NCI-H748 treated with DMSO at 0.1 percent for 48 hours (cell line): ENCODE measurements around the gene LYL1.

ENCODE experiments used
- DNase-seq: peaks from one replicate; lab custom pipeline; 2025; lab: John Stamatoyannopoulos, UW

LYL1 gene

GRCh38 chr19:13055213-13056051 lies 47.2 kb downstream of the LYL1 start:
- DNase-seq: no peak

- DNase-seq: no peak
Measured at GRCh38 chr19:13054626-13055212, 47.9 kb downstream of the LYL1 start.

DNA sequence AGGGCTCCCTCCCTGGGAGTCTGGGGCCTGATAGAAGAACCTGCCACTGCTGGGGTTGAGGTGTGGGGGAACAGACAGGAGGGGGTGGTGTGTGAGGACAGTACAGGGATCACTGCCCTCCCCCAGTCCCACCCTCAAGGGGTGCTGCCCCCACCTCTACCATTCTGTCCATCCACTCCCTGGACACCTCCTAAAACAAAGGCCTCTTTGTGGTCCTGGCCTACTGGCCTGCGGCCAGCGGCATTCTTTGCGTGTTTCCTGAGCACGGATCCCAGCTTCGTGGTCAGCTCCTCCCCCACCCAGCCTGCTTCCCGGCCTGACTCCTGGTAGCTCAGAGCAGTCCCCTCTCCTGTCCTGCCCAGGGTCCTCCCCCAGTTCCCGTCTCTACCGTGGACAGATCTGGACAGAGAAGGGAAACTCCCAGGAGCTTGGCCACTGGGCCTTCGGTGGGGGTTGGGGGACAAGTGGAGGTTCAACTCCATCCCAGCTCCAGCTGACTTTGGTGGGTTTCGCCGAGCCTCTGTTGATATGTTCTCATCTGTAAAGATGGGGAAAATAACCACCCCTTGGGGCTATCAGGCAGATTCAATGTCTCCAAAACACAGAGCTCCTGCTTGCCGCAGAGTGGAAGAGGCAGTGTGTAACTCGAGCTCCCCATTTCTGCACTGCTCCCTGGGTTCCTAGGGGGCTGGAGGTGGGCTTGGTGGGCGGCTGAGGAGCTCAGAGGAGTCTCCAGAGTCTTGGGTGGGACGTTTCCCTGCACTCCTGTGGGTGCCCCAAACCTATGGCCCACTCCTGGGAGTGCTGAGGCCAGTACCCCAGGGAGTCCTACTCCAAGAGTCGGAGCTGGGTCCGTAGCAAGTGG lies 48.7 kb downstream of the LYL1 start:
- DNase-seq: no peak

- DNase-seq: no peak
Measured at GRCh38 chr19:13053238-13053637, 49.4 kb downstream of the LYL1 start.

DNA sequence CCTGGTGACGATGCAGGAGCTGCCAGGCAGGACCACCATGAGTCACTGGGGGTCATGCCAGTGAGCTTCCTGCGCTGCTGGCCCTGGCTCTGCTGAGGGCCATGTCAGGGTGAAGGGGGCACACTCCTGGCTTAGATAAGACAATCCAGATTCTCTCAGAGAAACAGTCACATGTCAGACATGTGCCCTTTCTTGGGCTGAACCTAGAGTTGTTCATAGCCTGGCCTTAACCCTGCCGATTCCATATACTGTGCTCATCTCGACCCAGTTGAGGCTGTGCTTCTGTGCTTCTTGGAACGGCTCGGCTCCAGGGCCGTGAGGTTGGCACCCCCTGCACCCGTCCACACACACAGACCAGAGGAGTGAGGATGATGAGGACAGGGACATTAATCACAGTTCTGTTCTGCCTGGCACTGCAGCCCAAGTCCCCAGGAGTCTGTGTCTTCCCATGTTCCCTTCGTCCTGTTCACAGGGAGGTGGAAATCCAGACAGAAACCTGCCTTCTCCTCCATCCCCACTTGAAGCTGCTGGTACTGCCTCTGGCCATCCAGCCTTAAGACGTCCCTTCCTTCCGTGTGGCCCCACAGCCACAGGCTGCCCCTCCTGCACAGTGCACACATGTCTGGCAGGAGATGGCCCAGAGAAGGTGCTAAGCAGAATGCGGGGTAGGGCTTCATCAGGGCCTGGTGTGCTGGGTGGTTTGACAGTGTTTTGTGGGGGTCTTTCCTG lies 50.0 kb downstream of the LYL1 start:
- no peak for DNase-seq

GRCh38 chr19:13051557-13052165 lies 51.0 kb downstream of the LYL1 start:
- DNase-seq: peak; percentile 13

- DNase-seq: no peak
Measured at GRCh38 chr19:13050274-13050673, 52.4 kb downstream of the LYL1 start.
